Subcutaneous adipose tissue (tissue), 4 donors: Measurements from ENCODE around the gene B3GNT2. TPM values are rescaled to one million over a fixed set of nuclear protein-coding genes. Genes with fewer than 3 reads are reported as not detected.

ENCODE experiments used
- CTCF ChIP-seq: fragments of 450-650 bp; IDR thresholded peaks from one replicate; pipeline ENCODE4 v1.5.1; 2016; ENCODE audit warnings: low read depth, mild to moderate bottlenecking, control low read depth, antibody characterized with exemption, moderate library complexity
- total RNA-seq, 4 donors: library from RNA; depleted of rRNA; stranded (reverse); fragments of >200 nt; gene quantifications; one replicate each; pipeline ENCODE4 v1.1.0, GENCODE V29; 2016

Gene B3GNT2
- 10 to 100 TPM; 13.9 to 35.0 (median 19.8) TPM for total RNA-seq

- TF ChIP-seq CTCF: no peak
These were observed at the start of gene B3GNT2 for GRCh38 chr2:62195421-62196277. B3GNT2 (plus strand) TSS chr2:62196115; CDS start chr2:62222221, 26,106 bp downstream.

DNA sequence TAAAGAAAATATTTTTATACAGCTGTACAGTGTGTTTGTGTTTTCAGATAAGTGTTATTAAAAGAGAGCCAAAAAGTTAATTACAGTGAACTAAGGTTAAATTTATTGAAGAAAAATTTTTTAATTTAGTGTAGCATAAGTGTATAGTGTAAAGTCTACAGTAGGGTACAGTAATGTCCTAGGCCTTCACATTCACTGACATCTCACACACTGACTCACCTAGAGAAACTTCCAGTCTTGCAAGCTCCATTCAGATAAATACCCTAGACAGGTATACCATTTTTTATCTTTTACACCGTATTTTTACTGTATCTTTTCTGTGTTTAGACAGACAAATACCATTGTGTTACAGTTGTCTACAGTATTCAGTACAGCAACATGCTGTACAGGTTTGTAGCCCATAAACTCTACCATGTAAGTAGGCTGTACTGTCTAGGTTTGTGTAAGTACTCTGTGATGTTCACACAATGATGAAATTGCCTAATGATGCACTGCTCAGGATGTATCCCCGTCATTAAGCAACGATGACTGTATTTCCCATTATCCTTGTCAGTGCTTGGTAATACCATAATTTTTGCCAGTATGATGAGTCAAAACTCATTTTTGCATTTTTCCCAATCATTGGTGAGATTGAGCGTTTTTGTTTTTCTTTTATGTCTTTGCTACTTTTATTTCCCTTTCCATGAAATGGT lies 48.2 kb upstream of the B3GNT2 start:
- TF ChIP-seq CTCF: no peak

GRCh38 chr2:62149708-62150107 lies 46.2 kb upstream of the B3GNT2 start:
- TF ChIP-seq CTCF: no peak

- no peak for TF ChIP-seq CTCF
These were observed 45.2 kb upstream of the B3GNT2 start for GRCh38 chr2:62150597-62151305.

DNA sequence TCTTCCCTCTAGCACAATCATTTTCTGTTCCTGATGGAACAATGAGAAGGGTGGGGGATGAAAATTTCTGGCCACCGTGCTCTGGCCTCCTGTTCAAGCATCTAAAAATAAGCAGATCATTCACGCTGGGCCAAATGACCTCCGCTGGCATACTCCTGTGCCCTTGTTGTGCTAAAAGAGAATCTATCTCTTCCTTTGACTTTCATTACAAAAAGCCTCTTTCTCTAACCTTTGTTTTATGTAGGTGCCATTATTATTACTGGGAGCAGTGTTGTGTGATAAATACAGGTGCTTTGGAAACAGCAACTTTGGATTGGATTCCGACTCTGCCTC lies 44.6 kb upstream of the B3GNT2 start:
- no peak for TF ChIP-seq CTCF

GRCh38 chr2:62152000-62152399 lies 43.9 kb upstream of the B3GNT2 start:
- TF ChIP-seq CTCF: no peak

GRCh38 chr2:62156861-62157496 lies 38.9 kb upstream of the B3GNT2 start:
- no peak for TF ChIP-seq CTCF
